K562 (cell line): ENCODE results near the gene PIGV. TPM values are rescaled to one million over a fixed set of nuclear protein-coding genes. Genes with fewer than 3 reads are reported as not detected.

Experiments used
- ATAC-seq: fragments of 200-7000 bp; cut with Tn5 transposase; 3 replicates; pipeline ENCODE4 v1.9.1; 2020; ENCODE audit warnings: moderate library complexity
- BruUV-seq: library from RNA; stranded (reverse); fragments of 400-500 nt; replicated peaks from 2 replicates; lab custom pipeline; 2021; lab: Mats Ljungman, UMichigan
- CTCF ChIA-PET: fragments of 300-600 bp; formaldehyde crosslinking; extraction: SDS; loops from one replicate; lab custom pipeline; 2021; ENCODE audit warnings: low intra/inter-chr PET ratio; lab: Yijun Ruan, JAX
- POLR2A ChIA-PET: fragments of 300-600, 350-650 bp; sonication (Branson Sonifier 250); formaldehyde crosslinking; extraction: SDS; loops from one replicate; lab custom pipeline; 2021; ENCODE audit warnings: antibody characterized with exemption, inconsistent platforms; lab: Yijun Ruan, JAX
- DNase-seq, 4 experiments: peaks; one replicate each; pipeline versions ENCODE4 v3.0.0 to v3.0.0-alpha.2; 2011 to 2018; ENCODE audit warnings: low spot score in 3 of 4, mixed read lengths in 3 of 4; ENCODE audit errors: extremely low read depth in 1 of 4
- FAIRE-seq: peaks from 2 replicates; lab custom pipeline; 2011; peaks lifted over from hg19 to GRCh38; lab: Jason Lieb, UNC
- H2AFZ ChIP-seq: 2 replicates; pipeline ENCODE4 v1.6.0; 2011; ENCODE audit warnings: low read depth, low read length, control low read depth, inconsistent platforms
- H3K27ac ChIP-seq: fragments of 200-600 bp; 3 replicates; pipeline ENCODE4 v1.8.0; 2011; ENCODE audit warnings: low read depth, mild to moderate bottlenecking, control low read depth, inconsistent platforms, low read length, moderate library complexity, mixed read lengths; ENCODE audit errors: extremely low read depth
- H3K27me3 ChIP-seq, 2 experiments: fragments of 300-600 bp in 1 of 2; 2 replicates in 1 of 2; 3 replicates in 1 of 2; pipeline versions ENCODE4 v1.6.0 to v1.8.0; 2011; ENCODE audit warnings: inconsistent platforms in 2 of 2, low read length in 2 of 2, mild to moderate bottlenecking in 1 of 2, mixed read lengths in 1 of 2, moderate library complexity in 1 of 2; ENCODE audit not compliant: control insufficient read depth in 2 of 2, insufficient read depth in 2 of 2
- H3K36me3 ChIP-seq: fragments of 300-600 bp; 3 replicates; pipeline ENCODE4 v1.8.0; 2011; ENCODE audit warnings: mild to moderate bottlenecking, low read length, inconsistent platforms; ENCODE audit not compliant: control insufficient read depth, insufficient read depth
- H3K4me1 ChIP-seq, 2 experiments: fragments of 200-600 bp in 1 of 2; replicated peaks in 1 of 2; 2 replicates in 1 of 2; 3 replicates in 1 of 2; pipeline versions ENCODE4 v1.5.1 to v1.8.0; 2011; ENCODE audit warnings: inconsistent platforms in 2 of 2, low read length in 2 of 2, mild to moderate bottlenecking in 1 of 2, mixed read lengths in 1 of 2, moderate library complexity in 1 of 2; ENCODE audit not compliant: control insufficient read depth in 2 of 2, insufficient read depth in 2 of 2
- H3K4me2 ChIP-seq: 2 replicates; pipeline ENCODE4 v1.6.1; 2011; ENCODE audit warnings: low read length, control low read depth, inconsistent platforms, mixed read lengths; ENCODE audit not compliant: insufficient read depth
- H3K4me3 ChIP-seq: fragments of 200-600 bp; sonication (generic), shearing (Covaris generic); 2 replicates; pipeline ENCODE4 v1.5.1; 2016; ENCODE audit warnings: control low read depth, inconsistent platforms
- H3K79me2 ChIP-seq: fragments of 200-600 bp; 3 replicates; pipeline ENCODE4 v1.8.0; 2011; ENCODE audit warnings: low read length, inconsistent platforms; ENCODE audit not compliant: control insufficient read depth, insufficient read depth
- H3K9ac ChIP-seq, 2 experiments: 2 replicates each; pipeline versions ENCODE4 v1.6.0 to v1.6.1; 2011; ENCODE audit warnings: low read depth in 2 of 2, low read length in 2 of 2, control low read depth in 1 of 2, inconsistent platforms in 1 of 2, mild to moderate bottlenecking in 1 of 2, mixed read lengths in 1 of 2; ENCODE audit not compliant: insufficient read depth in 1 of 2
- H3K9me1 ChIP-seq: one replicate; pipeline ENCODE4 v1.6.0; 2011; ENCODE audit warnings: inconsistent platforms, mild to moderate bottlenecking, low read length, moderate library complexity; ENCODE audit not compliant: control insufficient read depth, insufficient read depth
- H3K9me3 ChIP-seq: replicated peaks from 2 replicates; pipeline ENCODE4 v1.5.1; 2011; ENCODE audit warnings: low read depth, low read length, inconsistent platforms; ENCODE audit not compliant: control insufficient read depth, insufficient read depth
- H4K20me1 ChIP-seq: replicated peaks from 2 replicates; pipeline ENCODE4 v1.6.1; 2011; ENCODE audit warnings: low read length, inconsistent platforms, mixed read lengths; ENCODE audit not compliant: control insufficient read depth, insufficient read depth
- CUX1 ChIP-seq: fragments of 200-800 bp; sonication (Bioruptor generic); IDR thresholded peaks from 2 replicates; pipeline ENCODE4 v1.6.1; 2016; ENCODE audit warnings: missing genetic modification characterization, missing compliant biosample characterization
- GABPB1 ChIP-seq: sonication (generic); formaldehyde crosslinking; IDR thresholded peaks from 2 replicates; pipeline ENCODE4 v1.8.0; 2022; ENCODE audit warnings: mild to moderate bottlenecking, missing genetic modification reagents
- MEIS2 ChIP-seq: fragments of 450-650 bp; IDR thresholded peaks from 2 replicates; pipeline ENCODE4 v1.6.1; 2014; ENCODE audit warnings: mild to moderate bottlenecking; ENCODE audit not compliant: partially characterized antibody
- NFIC ChIP-seq: fragments of 450-650 bp; IDR thresholded peaks from 2 replicates; pipeline ENCODE4 v1.6.1; 2017; ENCODE audit warnings: mild to moderate bottlenecking, inconsistent platforms
- NR2C1 ChIP-seq, 2 experiments: fragments of 450-650 bp; IDR thresholded peaks; 2 replicates each; pipeline ENCODE4 v1.6.1; 2017; ENCODE audit warnings: mild to moderate bottlenecking in 2 of 2, antibody characterized with exemption in 1 of 2, inconsistent platforms in 1 of 2, missing compliant biosample characterization in 1 of 2, missing genetic modification characterization in 1 of 2
- PBX2 ChIP-seq, 2 experiments: IDR thresholded peaks in 1 of 2; conservative IDR thresholded peaks in 1 of 2; 2 replicates each; pipeline ENCODE4 v1.6.1; 2016; ENCODE audit warnings: low read depth in 2 of 2, mild to moderate bottlenecking in 1 of 2, missing compliant biosample characterization in 1 of 2, missing genetic modification characterization in 1 of 2, moderate library complexity in 1 of 2
- PHB2 ChIP-seq: fragments of 450-650 bp; IDR thresholded peaks from 2 replicates; pipeline ENCODE4 v1.6.1; 2017; ENCODE audit warnings: low read depth
- PML ChIP-seq: IDR thresholded peaks from 2 replicates; pipeline ENCODE4 v1.6.1; 2012; ENCODE audit warnings: low read length, inconsistent platforms
- SMARCB1 ChIP-seq: IDR thresholded peaks from 2 replicates; pipeline ENCODE4 v1.6.1; 2011; ENCODE audit warnings: improper control_type of control experiment, low read depth; ENCODE audit not compliant: insufficient read length
- SP1 ChIP-seq: sonication (generic); formaldehyde crosslinking; IDR thresholded peaks from 2 replicates; pipeline ENCODE4 v1.8.1; 2022; ENCODE audit warnings: mild to moderate bottlenecking, missing genetic modification reagents
- ZNF175 ChIP-seq: fragments of 200-800 bp; sonication (Bioruptor generic); IDR thresholded peaks from 2 replicates; pipeline ENCODE4 v1.6.1; 2016; ENCODE audit warnings: low read depth, mild to moderate bottlenecking, missing genetic modification characterization, missing compliant biosample characterization
- WGBS: fragments of 100-300 bp; shearing (Covaris generic); methylation state at CpG from one replicate; pipeline ENCODE4 v1.1.6; 2016; ENCODE audit warnings: low coverage, mixed read lengths; ENCODE audit not compliant: insufficient coverage; ENCODE audit errors: missing lambda C conversion rate; 5-methylcytosine and 5-hydroxymethylcytosine counted together
- in situ Hi-C: fragments of 300-500 bp; cut with MboI; formaldehyde crosslinking; loops from 4 replicates; pipeline ENCODE4 v1.15.0; 2018; ENCODE audit warnings: inconsistent platforms, mixed read lengths
- intact Hi-C: fragments of 100-400 bp; cut with micrococcal nuclease; formaldehyde crosslinking; loops from 2 replicates; pipeline ENCODE4 v1.14.2; 2022
- polyA plus RNA-seq, 8 experiments: library from polyadenylated mRNA; depleted of rRNA in 4 of 8; stranded (reverse) in 5 of 8; unstranded in 3 of 8; fragments of >200 nt; fragmentation: Nextera tagmentation in 2 of 8; fragmentation: Illumina TruSeq in 1 of 8; extraction: Ambion mirVana in 2 of 8; extraction: Trizol in 1 of 8; gene quantifications; 2 replicates each; pipeline versions ENCODE4 v1.2.1 to v1.2.3, GENCODE V29; 2011 to 2014; ENCODE audit warnings: inconsistent platforms in 1 of 8, missing spikeins in 1 of 8
- total RNA-seq, 7 experiments: library from RNA; depleted of rRNA in 6 of 7; stranded (reverse); fragments of >200 nt in 6 of 7; fragmentation: Illumina TruSeq in 2 of 7; extraction: Trizol in 2 of 7; gene quantifications; 2 replicates each; pipeline versions ENCODE4 v1.2.1 to v1.2.3, GENCODE V29; 2011 to 2021; ENCODE audit warnings: low replicate concordance in 1 of 7
- TF ChIP-seq, protein P1 (sequence below): fragments of 450-650 bp; formaldehyde crosslinking; conservative IDR thresholded peaks from 2 replicates; pipeline ENCODE4 v1.4.0; 2022; ENCODE audit warnings: mild to moderate bottlenecking, missing genetic modification characterization

Gene PIGV
- total and polyA plus RNA-seq, 9 of the 15 experiments (the other 6 are each of a cell fraction or from before 2014, with no cell fraction given): 8.4 to 21.8 (median 11.7) TPM

GRCh38 chr1:26768755-26769154, 19.0 kb upstream of the PIGV start:
- 64% methylated on average over 3 of the region's 3 CpGs for WGBS
- Histone ChIP-seq H4K20me1 (peaks cover 6% of the 10 kb centered on the region; the same call in 1 of the 2 replicates), H3K79me2 (peaks cover 37% of the 10 kb centered on the region)
- TF ChIP-seq SP1 (CRISPR knock-in tag) (no peak), MEIS2 (peak; percentile 24), NFIC (peak; percentile 60), CUX1 (CRISPR knock-in tag) (no peak), SMARCB1 (no peak), PHB2 (no peak), NR2C1 (IDR thresholded peaks at IDR 0.05) (no peak), NR2C1 (tag; IDR thresholded peaks at IDR 0.05) (no peak), PML (0 out of 2 replicates have a peak, but pooled peaks have one; percentile 32), PBX2 (CRISPR knock-in tag; IDR thresholded peaks at IDR 0.05; ENCODE audit: low read depth) (no peak), PBX2 (tag; conservative IDR thresholded peaks at IDR 0.05; ENCODE audit: low read depth) (peak; percentile 81), ZNF175 (CRISPR knock-in tag) (no peak), GABPB1 (CRISPR knock-in tag) (no peak)
- TF ChIP-seq, protein P1, sequence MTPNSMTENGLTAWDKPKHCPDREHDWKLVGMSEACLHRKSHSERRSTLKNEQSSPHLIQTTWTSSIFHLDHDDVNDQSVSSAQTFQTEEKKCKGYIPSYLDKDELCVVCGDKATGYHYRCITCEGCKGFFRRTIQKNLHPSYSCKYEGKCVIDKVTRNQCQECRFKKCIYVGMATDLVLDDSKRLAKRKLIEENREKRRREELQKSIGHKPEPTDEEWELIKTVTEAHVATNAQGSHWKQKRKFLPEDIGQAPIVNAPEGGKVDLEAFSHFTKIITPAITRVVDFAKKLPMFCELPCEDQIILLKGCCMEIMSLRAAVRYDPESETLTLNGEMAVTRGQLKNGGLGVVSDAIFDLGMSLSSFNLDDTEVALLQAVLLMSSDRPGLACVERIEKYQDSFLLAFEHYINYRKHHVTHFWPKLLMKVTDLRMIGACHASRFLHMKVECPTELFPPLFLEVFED (CRISPR knock-in tag): no peak
- TF ChIP-seq, all 486 proteins: peak for 4
- Histone ChIP-seq H3K4me1 (peaks cover 18 to 22% of the 10 kb centered on the region in 2 experiments; a peak in 4 of 5 replicates), H3K36me3 (peaks cover 99% of the 10 kb centered on the region), H3K9me1 (no peaks in the 10 kb centered on the region), H2AFZ (no peak overlapping the region), H3K9ac (no peak overlapping the region), H3K9me3 (no peaks in the 10 kb centered on the region), H3K27me3 (no peaks in the 10 kb centered on the region), H3K4me2 (no peak overlapping the region), H3K27ac (peak overlapping the region; percentile 12; the same call in 1 of the 3 replicates), H3K4me3 (no peak overlapping the region)
- FAIRE-seq: no peak
- CTCF ChIA-PET: no interaction called here
- POLR2A ChIA-PET: interaction anchor here (0.6 to 9.7 kb wide), 6 partner anchors 9 to 125 kb away, joined by 3 to 99 read pairs (median 4); no protein-coding TSS in a partner anchor
- in situ Hi-C loops (no loop called here), intact Hi-C loops (no loop called here)
- DNase-seq: no peak
- BruUV-seq: no TSS peak
- no peak for ATAC-seq
